A549 (cell line): ENCODE data around the gene PON1. TPM values are rescaled to one million over a fixed set of nuclear protein-coding genes. Genes with fewer than 3 reads are reported as not detected.

Experiments used
- ATAC-seq, 2 experiments: fragments of 200-7000 bp in 1 of 2; fragments of >200 bp in 1 of 2; cut with Nextera tagmentation in 1 of 2; cut with Tn5 transposase in 1 of 2; 3 replicates each; pipeline versions ENCODE4 v1.8.0 to v1.9.1; 2018 to 2020; ENCODE audit warnings: mild to moderate bottlenecking in 1 of 2, moderate library complexity in 1 of 2
- CTCF ChIA-PET: fragments of 300-600 bp; sonication (Branson Sonifier 250); formaldehyde crosslinking; extraction: SDS; loops from one replicate; lab custom pipeline; 2021; ENCODE audit warnings: antibody characterized with exemption, inconsistent platforms; lab: Yijun Ruan, JAX
- POLR2A ChIA-PET: fragments of 350-600 bp; formaldehyde crosslinking; extraction: SDS; loops from one replicate; lab custom pipeline; 2021; ENCODE audit warnings: antibody characterized with exemption, inconsistent platforms; lab: Yijun Ruan, JAX
- DNase-seq, 2 experiments: peaks; one replicate each; pipeline versions ENCODE4 v3.0.0 to v3.0.0-alpha.2; 2011 to 2016; ENCODE audit warnings: low read depth in 1 of 2, low spot score in 1 of 2
- FAIRE-seq: peaks from 2 replicates; lab custom pipeline; 2011; peaks lifted over from hg19 to GRCh38; lab: Jason Lieb, UNC
- H3K27ac ChIP-seq, 2 experiments: fragments of >200 bp; sonication (Bioruptor Twin); formaldehyde crosslinking; 3 replicates each; pipeline ENCODE4 v1.5.1; 2016 to 2017
- H3K4me1 ChIP-seq: fragments of >200 bp; sonication (Bioruptor Twin); formaldehyde crosslinking; 3 replicates; pipeline ENCODE4 v1.6.1; 2016
- H3K4me2 ChIP-seq: fragments of >200 bp; sonication (Bioruptor Twin); formaldehyde crosslinking; 3 replicates; pipeline ENCODE4 v1.6.1; 2016
- H3K4me3 ChIP-seq: fragments of >200 bp; sonication (Bioruptor Twin); formaldehyde crosslinking; 3 replicates; pipeline ENCODE4 v1.5.1; 2016
- H3K9me3 ChIP-seq: fragments of >200 bp; sonication (Bioruptor Twin); formaldehyde crosslinking; 3 replicates; pipeline ENCODE4 v1.6.1; 2016
- CHD4 ChIP-seq: fragments of 200-600 bp; sonication (generic); IDR thresholded peaks from 2 replicates; pipeline ENCODE4 v1.6.1; 2016; ENCODE audit warnings: antibody characterized with exemption, mild to moderate bottlenecking, borderline replicate concordance
- CTCF ChIP-seq: fragments of >200 bp; sonication (Bioruptor Twin); formaldehyde crosslinking; IDR thresholded peaks from 3 replicates; pipeline ENCODE4 v1.5.1; 2016
- E2F6 ChIP-seq: IDR thresholded peaks from 2 replicates; pipeline ENCODE4 v1.6.1; 2012; ENCODE audit warnings: low read depth, borderline replicate concordance
- EHMT2 ChIP-seq: fragments of 200-600 bp; sonication (generic); IDR thresholded peaks from 2 replicates; pipeline ENCODE4 v1.6.1; 2016; ENCODE audit warnings: antibody characterized with exemption, low read depth, mild to moderate bottlenecking, moderate library complexity
- ELK1 ChIP-seq: fragments of 150-350 bp; IDR thresholded peaks from 2 replicates; pipeline ENCODE4 v1.6.1; 2014; ENCODE audit warnings: low read depth, mild to moderate bottlenecking, low read length
- EP300 ChIP-seq, 2 experiments: fragments of >200 bp; sonication (Bioruptor Twin); formaldehyde crosslinking; IDR thresholded peaks; 2 replicates in 1 of 2; 3 replicates in 1 of 2; pipeline ENCODE4 v1.6.1; 2016 to 2017
- ESRRA ChIP-seq: fragments of 150-350 bp; IDR thresholded peaks from 2 replicates; pipeline ENCODE4 v1.6.1; 2014; ENCODE audit warnings: mild to moderate bottlenecking, low read length, borderline replicate concordance
- FOXS1 ChIP-seq: fragments of 250-450 bp; sonication (Bioruptor Pico); IDR thresholded peaks from 2 replicates; pipeline ENCODE4 v1.5.0; 2020; ENCODE audit warnings: mild to moderate bottlenecking, moderate library complexity
- HDAC2 ChIP-seq: fragments of 200-600 bp; sonication (generic); IDR thresholded peaks from 2 replicates; pipeline ENCODE4 v1.6.1; 2016
- HMGXB4 ChIP-seq: fragments of 250-450 bp; sonication (Bioruptor Pico); IDR thresholded peaks from 2 replicates; pipeline ENCODE4 v1.5.0; 2021; ENCODE audit warnings: mild to moderate bottlenecking, moderate library complexity, borderline replicate concordance
- JUNB ChIP-seq: fragments of >200 bp; sonication (Bioruptor Twin); formaldehyde crosslinking; IDR thresholded peaks from 2 replicates; pipeline ENCODE4 v1.6.1; 2016
- MAZ ChIP-seq: fragments of 150-350 bp; IDR thresholded peaks from 2 replicates; pipeline ENCODE4 v1.6.1; 2014; ENCODE audit warnings: antibody characterized with exemption, low read depth, low read length, borderline replicate concordance
- NFE2L2 ChIP-seq: fragments of 150-350 bp; conservative IDR thresholded peaks from 2 replicates; pipeline ENCODE4 v1.6.1; 2014; ENCODE audit warnings: low read length
- NR3C1 ChIP-seq: fragments of >200 bp; sonication (Bioruptor Twin); formaldehyde crosslinking; IDR thresholded peaks from 3 replicates; pipeline ENCODE4 v1.6.1; 2017
- POLR2A ChIP-seq: IDR thresholded peaks from 2 replicates; pipeline ENCODE4 v1.6.1; 2012; ENCODE audit warnings: mild to moderate bottlenecking, low read length
- RFX5 ChIP-seq: fragments of 450-650 bp; IDR thresholded peaks from 2 replicates; pipeline ENCODE4 v1.7.1; 2014; ENCODE audit warnings: antibody characterized with exemption, mild to moderate bottlenecking, moderate library complexity
- SMC3 ChIP-seq: fragments of >200 bp; sonication (Bioruptor Twin); formaldehyde crosslinking; IDR thresholded peaks from 3 replicates; pipeline ENCODE4 v1.6.1; 2018; ENCODE audit warnings: inconsistent platforms
- ZFP36 ChIP-seq: fragments of 450-650 bp; IDR thresholded peaks from 2 replicates; pipeline ENCODE4 v1.6.1; 2014; ENCODE audit warnings: borderline replicate concordance; ENCODE audit not compliant: partially characterized antibody
- ZNF302 ChIP-seq: fragments of 250-450 bp; sonication (Bioruptor Pico); IDR thresholded peaks from 2 replicates; pipeline ENCODE4 v1.9.0; 2021; ENCODE audit warnings: inconsistent platforms, mild to moderate bottlenecking, moderate library complexity
- ZSCAN20 ChIP-seq: fragments of 250-450 bp; sonication (Bioruptor Pico); IDR thresholded peaks from 2 replicates; pipeline ENCODE4 v1.8.0; 2022; ENCODE audit warnings: mild to moderate bottlenecking, moderate library complexity
- WGBS: methylation state at CpG from one replicate; pipeline ENCODE4 v1.1.6; 2017; ENCODE audit errors: missing lambda C conversion rate; 5-methylcytosine and 5-hydroxymethylcytosine counted together
- polyA plus RNA-seq, 4 experiments: library from polyadenylated mRNA; depleted of rRNA in 3 of 4; stranded (reverse); fragments of >200 nt; fragmentation: RNase III in 1 of 4; extraction: RNeasy Plus Mini Kit Qiagen cat#74134 plus additional on column Dnase treatment in 1 of 4; gene quantifications; 2 replicates in 3 of 4; 3 replicates in 1 of 4; pipeline ENCODE4 v1.2.3, GENCODE V29; 2011 to 2017
- TF ChIP-seq, protein P1 (sequence below): fragments of 450-650 bp; IDR thresholded peaks from 2 replicates; pipeline ENCODE4 v1.6.1; 2014; ENCODE audit warnings: antibody characterized with exemption
- TF ChIP-seq, protein P2 (sequence below): IDR thresholded peaks from 2 replicates; pipeline ENCODE4 v1.6.1; 2012

PON1 gene
- polyA plus RNA-seq, 2 of the 4 experiments (the other 2 are of a cell fraction): 0.93 to 6.6 TPM

GRCh38 chr7:95290166-95290830, 34.0 kb downstream of the PON1 start:
- TF ChIP-seq ESRRA: peak; percentile 81; the same call in 1 of the 2 replicates
- TF ChIP-seq ZNF302: no peak
- TF ChIP-seq, all 56 proteins: peak for 1
- 92% methylated on average over 7 of the region's 7 CpGs for WGBS
- no peak overlapping the region for H3K4me3 ChIP-seq
- no peak overlapping the region for H3K4me2 ChIP-seq
- H3K4me1 ChIP-seq: peaks cover 13% of the 10 kb centered on the region
- DNase-seq (no peak), ATAC-seq (no peak), FAIRE-seq (no peak)
- H3K27ac ChIP-seq: no peak overlapping the region
- POLR2A ChIA-PET: no interaction called here
- no peaks in the 10 kb centered on the region for H3K9me3 ChIP-seq
- CTCF ChIA-PET: no interaction called here

DNA sequence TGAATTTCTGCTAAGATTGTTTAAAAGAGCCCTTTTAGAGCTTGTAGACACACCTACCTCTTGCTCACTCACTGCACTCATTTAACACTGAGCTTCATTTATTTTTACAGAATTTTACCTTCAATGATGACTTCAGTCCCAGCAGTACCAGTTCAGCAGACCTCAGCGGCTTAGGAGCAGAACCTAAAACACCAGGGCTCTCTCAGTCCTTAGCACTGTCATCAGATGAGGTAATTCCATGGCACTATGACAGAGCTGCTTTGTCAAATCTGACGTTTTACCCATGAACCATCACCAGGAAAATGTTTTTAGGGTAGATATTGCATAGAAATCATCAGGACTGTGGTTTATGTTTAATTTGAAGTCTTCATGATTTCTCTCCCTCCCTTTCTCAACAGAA, 38.2 kb downstream of the PON1 start:
- TF ChIP-seq CHD4 (no peak), NFE2L2 (no peak), SMC3 (no peak), CTCF (no peak), NR3C1 (no peak), EP300 (IDR thresholded peaks at IDR 0.05) (no peak), POLR2A (no peak), HMGXB4 (CRISPR knock-in tag) (no peak), ELK1 (no peak), MAZ (no peak), ZFP36 (no peak), ZSCAN20 (CRISPR knock-in tag) (no peak), JUNB (no peak)
- TF ChIP-seq, protein P1, sequence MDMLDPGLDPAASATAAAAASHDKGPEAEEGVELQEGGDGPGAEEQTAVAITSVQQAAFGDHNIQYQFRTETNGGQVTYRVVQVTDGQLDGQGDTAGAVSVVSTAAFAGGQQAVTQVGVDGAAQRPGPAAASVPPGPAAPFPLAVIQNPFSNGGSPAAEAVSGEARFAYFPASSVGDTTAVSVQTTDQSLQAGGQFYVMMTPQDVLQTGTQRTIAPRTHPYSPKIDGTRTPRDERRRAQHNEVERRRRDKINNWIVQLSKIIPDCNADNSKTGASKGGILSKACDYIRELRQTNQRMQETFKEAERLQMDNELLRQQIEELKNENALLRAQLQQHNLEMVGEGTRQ: no peak
- TF ChIP-seq, all 56 proteins: peak for 0
- no peak for DNase-seq
- ChIA-PET POLR2A (interaction anchor here (0.6 kb wide), 1 partner anchor 21 kb away, joined by 3 read pairs; no protein-coding TSS in a partner anchor), CTCF (interaction anchor here (1.0 to 1.8 kb wide), 3 partner anchors 39 to 630 kb away, joined by 3 to 6 read pairs (median 6); partner anchors contain the start of genes PON3 and SGCE)
- Histone ChIP-seq H3K27ac (no peak overlapping the region), H3K4me3 (no peak overlapping the region), H3K9me3 (no peaks in the 10 kb centered on the region), H3K4me2 (no peak overlapping the region), H3K4me1 (no peaks in the 10 kb centered on the region)
- FAIRE-seq: no peak
- ATAC-seq: no peak
- WGBS: 67% methylated on average over 2 of the region's 2 CpGs

GRCh38 chr7:95279417-95279816, 44.9 kb downstream of the PON1 start:
- H3K9me3 ChIP-seq: no peaks in the 10 kb centered on the region
- no peak overlapping the region for H3K27ac ChIP-seq
- no peak overlapping the region for H3K4me2 ChIP-seq
- no peak for DNase-seq
- WGBS: 59% methylated on average over 2 of the region's 2 CpGs
- no peak for FAIRE-seq
- no peak for TF ChIP-seq ZNF302
- TF ChIP-seq POLR2A: no peak
- TF ChIP-seq EP300 (IDR thresholded peaks at IDR 0.05): no peak
- no peak for TF ChIP-seq FOXS1
- TF ChIP-seq EHMT2: no peak
- no peak for TF ChIP-seq E2F6
- no peak for TF ChIP-seq RFX5
- TF ChIP-seq, protein P2, sequence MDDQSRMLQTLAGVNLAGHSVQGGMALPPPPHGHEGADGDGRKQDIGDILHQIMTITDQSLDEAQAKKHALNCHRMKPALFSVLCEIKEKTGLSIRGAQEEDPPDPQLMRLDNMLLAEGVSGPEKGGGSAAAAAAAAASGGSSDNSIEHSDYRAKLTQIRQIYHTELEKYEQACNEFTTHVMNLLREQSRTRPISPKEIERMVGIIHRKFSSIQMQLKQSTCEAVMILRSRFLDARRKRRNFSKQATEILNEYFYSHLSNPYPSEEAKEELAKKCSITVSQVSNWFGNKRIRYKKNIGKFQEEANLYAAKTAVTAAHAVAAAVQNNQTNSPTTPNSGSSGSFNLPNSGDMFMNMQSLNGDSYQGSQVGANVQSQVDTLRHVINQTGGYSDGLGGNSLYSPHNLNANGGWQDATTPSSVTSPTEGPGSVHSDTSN: no peak
- no peak for TF ChIP-seq HDAC2
- ATAC-seq: no peak
- CTCF ChIA-PET: no interaction called here
- H3K4me1 ChIP-seq: peaks cover 13% of the 10 kb centered on the region
- H3K4me3 ChIP-seq: no peak overlapping the region
- POLR2A ChIA-PET: no interaction called here
